HepG2 (cell line): ENCODE data around the gene ETS2.

Experiments
- EP300 ChIP-seq, 3 experiments: sonication (generic) in 1 of 3; formaldehyde crosslinking in 1 of 3; IDR thresholded peaks; 2 replicates each; pipeline versions ENCODE4 v1.5.1 to v1.6.1; 2011 to 2020; ENCODE audit warnings: low read depth in 2 of 3, low read length in 2 of 3, borderline replicate concordance in 1 of 3, improper control_type of control experiment in 1 of 3, mild to moderate bottlenecking in 1 of 3, missing genetic modification reagents in 1 of 3, moderate library complexity in 1 of 3
- ISX ChIP-seq: sonication (generic); formaldehyde crosslinking; conservative IDR thresholded peaks from 2 replicates; pipeline ENCODE4 v1.5.0; 2020; ENCODE audit warnings: missing genetic modification reagents
- MAFK ChIP-seq, 2 experiments: IDR thresholded peaks in 1 of 2; conservative IDR thresholded peaks in 1 of 2; 2 replicates each; pipeline ENCODE4 v1.6.1; 2011; ENCODE audit warnings: improper control_type of control experiment in 2 of 2, low read length in 2 of 2
- NR2C2 ChIP-seq: sonication (generic); formaldehyde crosslinking; IDR thresholded peaks from 2 replicates; pipeline ENCODE4 v1.4.0; 2020; ENCODE audit warnings: missing genetic modification reagents, mild to moderate bottlenecking, moderate library complexity, borderline replicate concordance
- POLR2G ChIP-seq: fragments of 200-400 bp; formaldehyde crosslinking; IDR thresholded peaks from 2 replicates; pipeline ENCODE4 v1.6.1; 2018; ENCODE audit warnings: mild to moderate bottlenecking, low read depth, low read length, moderate library complexity
- PPARG ChIP-seq: conservative IDR thresholded peaks from 2 replicates; pipeline ENCODE4 v1.6.1; 2016; ENCODE audit warnings: missing biosample characterization, missing genetic modification reagents
- RAD21 ChIP-seq: fragments of 450-650 bp; formaldehyde crosslinking; IDR thresholded peaks from 2 replicates; pipeline ENCODE4 v1.5.0; 2020; ENCODE audit warnings: mild to moderate bottlenecking
- SRF ChIP-seq: IDR thresholded peaks from 2 replicates; pipeline ENCODE4 v1.6.1; 2011; ENCODE audit warnings: mild to moderate bottlenecking, low read depth, low read length, moderate library complexity
- TMF1 ChIP-seq: sonication (generic); formaldehyde crosslinking; IDR thresholded peaks from 2 replicates; pipeline ENCODE4 v1.8.1; 2022; ENCODE audit warnings: low read depth, missing genetic modification reagents
- ZNF253 ChIP-seq: sonication (generic); formaldehyde crosslinking; IDR thresholded peaks from 2 replicates; pipeline ENCODE4 v1.8.0; 2022; ENCODE audit warnings: mild to moderate bottlenecking, missing genetic modification reagents, borderline replicate concordance
- TF ChIP-seq, protein P1 (sequence below): sonication (generic); formaldehyde crosslinking; IDR thresholded peaks from 2 replicates; pipeline ENCODE4 v1.4.0; 2020; ENCODE audit warnings: mild to moderate bottlenecking, low read depth, missing genetic modification reagents

DNA sequence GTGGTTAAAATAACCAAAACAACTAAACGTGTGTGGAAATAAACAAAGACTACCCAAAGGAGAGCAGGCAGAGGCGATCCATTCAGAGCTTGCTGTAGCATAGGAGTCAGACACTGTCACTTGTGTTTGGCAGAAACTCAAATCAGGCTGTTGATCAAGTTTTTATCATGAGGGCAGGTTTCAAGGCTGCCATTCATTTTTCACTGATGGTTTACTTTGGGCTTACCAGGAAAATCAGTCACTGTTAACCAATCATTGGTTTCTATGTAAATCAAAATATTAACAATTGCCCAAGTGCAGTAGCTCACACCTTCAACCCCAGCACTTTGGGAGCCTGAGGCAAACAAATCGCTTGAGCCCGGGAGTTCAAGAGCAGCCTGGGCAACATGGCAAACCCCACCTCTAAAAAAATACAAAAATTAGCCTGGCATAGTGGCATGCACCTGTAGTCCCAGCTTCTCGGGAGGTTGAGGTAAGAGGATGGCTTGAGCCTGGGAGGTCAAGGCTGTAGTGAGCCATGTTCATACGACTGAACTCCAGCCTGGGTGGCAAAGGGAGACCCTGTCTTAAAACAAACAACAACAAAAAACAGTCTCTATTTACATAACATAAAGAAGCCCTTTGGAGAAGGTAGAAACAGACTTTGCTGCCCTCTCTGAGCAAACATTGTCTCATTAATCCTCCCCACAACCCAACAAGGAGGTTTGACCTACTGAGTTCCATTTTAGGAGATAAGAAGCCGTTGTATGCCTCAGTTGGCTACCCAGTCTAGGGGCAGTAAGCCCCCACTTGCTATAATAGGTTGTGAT, 21.1 kb upstream of the ETS2 start:
- TF ChIP-seq PPARG (CRISPR knock-in tag) (no peak), ZNF253 (CRISPR knock-in tag) (no peak), TMF1 (CRISPR knock-in tag) (no peak), POLR2G (no peak), EP300 (IDR thresholded peaks at IDR 0.05; ENCODE audit: low read depth in 2 of 2, low read length in 2 of 2) (peak in 1 of 2 experiments; percentile 62; a peak in 2 of 4 replicates), EP300 (CRISPR knock-in tag; IDR thresholded peaks at IDR 0.05; ENCODE audit: borderline replicate concordance) (no peak), RAD21 (CRISPR knock-in tag) (no peak), MAFK (conservative IDR thresholded peaks at IDR 0.05 in 1 of 2, IDR thresholded peaks at IDR 0.05 in 1 of 2; ENCODE audit: low read length in 2 of 2) (no peak), ISX (no peak), SRF (no peak), NR2C2 (CRISPR knock-in tag) (no peak)
- TF ChIP-seq, protein P1, sequence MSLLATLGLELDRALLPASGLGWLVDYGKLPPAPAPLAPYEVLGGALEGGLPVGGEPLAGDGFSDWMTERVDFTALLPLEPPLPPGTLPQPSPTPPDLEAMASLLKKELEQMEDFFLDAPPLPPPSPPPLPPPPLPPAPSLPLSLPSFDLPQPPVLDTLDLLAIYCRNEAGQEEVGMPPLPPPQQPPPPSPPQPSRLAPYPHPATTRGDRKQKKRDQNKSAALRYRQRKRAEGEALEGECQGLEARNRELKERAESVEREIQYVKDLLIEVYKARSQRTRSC, result no peak
